Thoracic aorta (tissue), 2 donors: ENCODE data around the gene PI16. TPM values are rescaled to one million over a fixed set of nuclear protein-coding genes. Genes with fewer than 3 reads are reported as not detected.

ENCODE experiments used
- ATAC-seq: fragments of 150-250 bp; one replicate; pipeline ENCODE4 v1.8.0; 2017; ENCODE audit warnings: low read depth; ENCODE audit not compliant: insufficient number of reproducible peaks, low FRiP score
- DNase-seq: peaks from one replicate; pipeline ENCODE4 v3.0.0-alpha.2; 2020; ENCODE audit warnings: low spot score
- H3K27ac ChIP-seq, 2 donors: fragments of 200-600 bp; sonication (generic); 1 replicate in 1 of 2; 2 replicates in 1 of 2; pipeline ENCODE4 v1.5.1; 2016; ENCODE audit warnings: mild to moderate bottlenecking in 2 of 2, moderate library complexity in 2 of 2
- H3K27me3 ChIP-seq: fragments of 200-600 bp; sonication (generic); replicated peaks from 2 replicates; pipeline ENCODE4 v1.6.0; 2016; ENCODE audit warnings: mild to moderate bottlenecking; ENCODE audit not compliant: insufficient read depth
- H3K36me3 ChIP-seq: fragments of 200-600 bp; sonication (generic); one replicate; pipeline ENCODE4 v1.5.1; 2016
- H3K4me1 ChIP-seq, 2 donors: fragments of 200-600 bp; sonication (generic); 1 replicate in 1 of 2; 2 replicates in 1 of 2; pipeline versions ENCODE4 v1.5.1 to v1.6.0; 2016; ENCODE audit warnings: low read depth in 2 of 2, mild to moderate bottlenecking in 1 of 2; ENCODE audit not compliant: control insufficient read depth in 1 of 2
- H3K4me3 ChIP-seq: fragments of 200-600 bp; sonication (generic); 2 replicates; pipeline ENCODE4 v1.5.1; 2016; ENCODE audit warnings: mild to moderate bottlenecking
- H3K9me3 ChIP-seq: fragments of 200-600 bp; sonication (generic); 2 replicates; pipeline ENCODE4 v1.5.1; 2016
- CTCF ChIP-seq: fragments of 200-600 bp; sonication (generic); IDR thresholded peaks from one replicate; pipeline ENCODE4 v1.5.1; 2019; ENCODE audit warnings: antibody characterized with exemption
- total RNA-seq, 2 donors: library from RNA; depleted of rRNA; stranded (reverse); fragments of >200 nt; gene quantifications; one replicate each; pipeline versions ENCODE4 v1.1.0 to v1.2.3, GENCODE V29; 2016

PI16 gene
- total RNA-seq, 2 donors from 2014 or later, result 44.3 to 89.7 TPM

- H3K4me1 ChIP-seq, result no peaks in the 10 kb centered on the region
- no peak for ATAC-seq
These were observed 17.6 kb downstream of the PI16 start for GRCh38 chr6:36971921-36972673.

GRCh38 chr6:36973190-36973589 is 18.7 kb downstream of the PI16 start:
- Histone ChIP-seq H3K4me3 (no peak overlapping the region), H3K36me3 (peaks cover 95% of the 10 kb centered on the region), H3K27me3 (no peaks in the 10 kb centered on the region), H3K27ac (no peak overlapping the region), H3K4me1 (no peaks in the 10 kb centered on the region), H3K9me3 (no peaks in the 10 kb centered on the region)
- no peak for DNase-seq
- TF ChIP-seq CTCF, result no peak
- no peak for ATAC-seq

More at GRCh38 chr6:36971921-36972673, 17.6 kb downstream of the PI16 start:
- Histone ChIP-seq H3K27me3 (no peaks in the 10 kb centered on the region), H3K27ac (no peak overlapping the region), H3K4me3 (no peak overlapping the region), H3K36me3 (peaks cover 92% of the 10 kb centered on the region), H3K9me3 (no peaks in the 10 kb centered on the region)
- no peak for DNase-seq
- TF ChIP-seq CTCF, result no peak

- no peak for ATAC-seq
These were observed 19.1 kb downstream of the PI16 start for GRCh38 chr6:36973647-36974046.

GRCh38 chr6:36975231-36976006 is 20.9 kb downstream of the PI16 start:
- ATAC-seq (no peak), DNase-seq (no peak)
- no peaks in the 10 kb centered on the region for H3K27me3 ChIP-seq
- H3K27ac ChIP-seq, result no peak overlapping the region
- peaks cover 0 to 3% of the 10 kb centered on the region in 2 donors for H3K4me1 ChIP-seq
- no peaks in the 10 kb centered on the region for H3K9me3 ChIP-seq
- H3K4me3 ChIP-seq, result no peak overlapping the region
- TF ChIP-seq CTCF, result no peak
- peaks cover 78% of the 10 kb centered on the region for H3K36me3 ChIP-seq

More at GRCh38 chr6:36973647-36974046, 19.1 kb downstream of the PI16 start:
- no peak for TF ChIP-seq CTCF
- H3K27me3 ChIP-seq, result no peaks in the 10 kb centered on the region
- H3K27ac ChIP-seq, result no peak overlapping the region
- no peaks in the 10 kb centered on the region for H3K9me3 ChIP-seq
- H3K4me3 ChIP-seq, result no peak overlapping the region
- H3K36me3 ChIP-seq, result peaks cover 93% of the 10 kb centered on the region
- no peaks in the 10 kb centered on the region for H3K4me1 ChIP-seq
- DNase-seq, result no peak

DNA sequence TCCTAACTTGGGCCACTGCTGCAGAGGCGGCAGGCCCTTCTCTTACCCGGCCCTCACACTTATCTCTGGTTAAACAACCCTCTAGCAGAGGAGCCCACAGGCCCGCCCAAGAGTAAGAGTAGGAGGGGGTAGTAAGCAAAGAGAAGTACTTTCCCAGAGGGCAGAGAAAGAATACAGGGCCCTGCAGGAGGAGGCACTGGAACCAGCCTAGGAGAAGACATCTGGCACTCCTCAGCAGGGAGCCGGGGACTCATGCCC is 21.4 kb downstream of the PI16 start:
- no peak overlapping the region for H3K4me3 ChIP-seq
- H3K27me3 ChIP-seq, result no peaks in the 10 kb centered on the region
- no peaks in the 10 kb centered on the region for H3K9me3 ChIP-seq
- no peak for DNase-seq
- peaks cover 77% of the 10 kb centered on the region for H3K36me3 ChIP-seq
- no peak overlapping the region for H3K27ac ChIP-seq
- H3K4me1 ChIP-seq, result peaks cover 0 to 3% of the 10 kb centered on the region in 2 donors
- no peak for ATAC-seq
- TF ChIP-seq CTCF, result no peak
